NT2/D1 (cell line): ENCODE data around the gene MRPL24.

Source experiments
- SUZ12 ChIP-seq: IDR thresholded peaks from 2 replicates; pipeline ENCODE4 v1.6.1; 2011; ENCODE audit not compliant: insufficient read length, insufficient read depth; ENCODE audit errors: extremely low read depth
- YY1 ChIP-seq: IDR thresholded peaks from 2 replicates; pipeline ENCODE4 v1.6.1; 2011; ENCODE audit not compliant: insufficient read length, insufficient read depth
- ZNF274 ChIP-seq: IDR thresholded peaks from 2 replicates; pipeline ENCODE4 v1.6.1; 2011; ENCODE audit warnings: mild to moderate bottlenecking, low read depth, low read length

- TF ChIP-seq ZNF274, result no peak
- no peak for TF ChIP-seq YY1
- no peak for TF ChIP-seq SUZ12
These were observed 19.4 kb upstream of the MRPL24 start for GRCh38 chr1:156760092-156760795.
